GM19324 (cell line): ENCODE results near the gene TXNL4A.
"Not testable (repeated sequence)": the region's sequence is repeated elsewhere in the genome, so short reads cannot be mapped to it uniquely, and the experiment has no call there.

Source experiments
- ATAC-seq: cut with Tn5 transposase; IDR thresholded peaks from one replicate; pipeline ENCODE4 v1.9.1; 2021; ENCODE audit warnings: mild to moderate bottlenecking, moderate library complexity; ENCODE audit not compliant: unreplicated experiment, low FRiP score

TXNL4A gene

DNA sequence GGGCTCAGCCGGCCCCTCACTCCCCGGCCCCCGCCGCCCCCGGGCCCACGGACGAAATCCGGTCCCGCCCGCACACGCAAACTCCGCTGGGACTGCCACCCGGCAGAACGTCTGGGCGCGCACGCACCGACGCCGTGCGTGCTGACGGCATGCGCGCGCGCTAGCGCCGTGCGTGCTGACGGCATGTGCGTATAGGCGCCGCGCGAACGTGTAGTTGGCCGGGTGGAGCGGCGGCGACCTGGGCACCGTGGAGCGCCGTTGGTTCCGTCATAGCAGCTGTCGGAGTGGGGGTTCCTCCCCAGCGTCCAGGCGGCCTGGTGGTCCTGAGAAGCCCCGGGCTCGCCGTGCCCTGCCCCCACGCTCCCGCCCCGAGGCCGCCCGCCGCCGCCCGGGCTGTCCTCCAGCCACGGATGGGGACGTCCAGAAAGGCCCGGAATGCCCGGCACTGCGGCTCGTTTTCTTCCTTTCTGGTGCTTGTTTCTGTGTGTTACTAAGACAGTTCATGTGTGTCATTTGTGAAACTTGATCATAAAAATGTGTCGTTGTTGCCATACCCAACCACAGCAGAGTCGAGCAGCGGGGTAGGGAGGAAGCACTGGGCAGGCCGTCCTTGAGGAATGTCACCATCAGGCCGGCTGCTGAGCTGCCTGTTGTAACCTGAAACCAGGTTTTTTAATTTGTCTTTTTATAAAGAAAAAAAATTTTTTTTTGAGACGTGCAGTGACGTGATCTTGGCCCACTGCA lies at the start of gene TXNL4A:
Gene TXNL4A, minus strand, starts transcription at position 113 of the 744 bp plus-strand sequence. CDS start 171 bp downstream, outside the sequence.
- ATAC-seq: peak; percentile 98

GRCh38 chr18:80037300-80037699 lies 48.9 kb upstream of the TXNL4A start:
- ATAC-seq: no peak

GRCh38 chr18:80035997-80036396 lies 47.6 kb upstream of the TXNL4A start:
- ATAC-seq: no peak

- no peak for ATAC-seq
Measured at GRCh38 chr18:80034852-80035406, 46.6 kb upstream of the TXNL4A start.

GRCh38 chr18:80034068-80034851 lies 45.9 kb upstream of the TXNL4A start, which contains the start of gene RBFA:
RBFA (plus strand) TSS chr18:80034434; CDS start chr18:80034496, 62 bp downstream.
- ATAC-seq: peak; percentile 80

- peak; percentile 62 for ATAC-seq
Measured at GRCh38 chr18:80033181-80034067, 45.1 kb upstream of the TXNL4A start.

DNA sequence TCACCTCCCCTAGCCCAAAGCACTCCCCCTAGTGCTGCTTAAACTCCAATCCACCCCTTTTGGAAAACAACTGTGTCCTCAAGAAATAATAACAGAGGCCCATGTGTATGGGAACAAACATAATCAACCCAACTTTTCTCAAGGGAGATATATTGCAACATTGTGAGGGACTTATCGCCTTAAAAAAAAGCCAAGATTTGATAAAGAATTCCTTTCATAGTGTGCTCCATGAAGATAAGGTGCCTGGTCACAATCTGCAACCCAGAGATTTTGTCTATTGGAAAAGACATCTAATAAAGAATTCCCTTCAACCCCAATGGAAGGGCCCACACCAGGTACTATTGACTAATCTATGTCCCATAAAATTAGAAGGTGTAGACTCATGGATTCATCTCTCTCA lies 41.3 kb upstream of the TXNL4A start:
- no peak for ATAC-seq

DNA sequence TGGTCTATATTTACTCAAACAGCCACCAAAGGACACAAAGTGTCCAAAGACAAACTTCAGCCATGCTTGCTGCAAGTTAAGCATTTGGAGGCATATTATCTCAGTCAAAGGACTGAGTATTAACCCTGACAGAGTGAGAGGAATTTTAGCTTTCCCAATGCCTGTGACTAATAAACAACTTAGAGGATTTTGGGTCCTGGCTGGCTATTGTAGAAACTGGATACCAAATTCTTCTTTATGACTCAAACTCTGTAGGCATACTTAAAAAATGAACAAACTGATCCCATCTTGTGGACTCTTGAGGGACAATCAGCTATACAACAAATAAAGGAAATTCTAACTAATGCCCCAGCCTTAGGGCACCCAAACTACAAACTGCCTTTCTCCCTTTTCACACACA lies 39.4 kb upstream of the TXNL4A start:
- not testable (repeated sequence) for ATAC-seq

- ATAC-seq: no peak
Measured at GRCh38 chr18:80026363-80026762, 38.0 kb upstream of the TXNL4A start.

- ATAC-seq: no peak
Measured at GRCh38 chr18:80023173-80023572, 34.8 kb upstream of the TXNL4A start.

DNA sequence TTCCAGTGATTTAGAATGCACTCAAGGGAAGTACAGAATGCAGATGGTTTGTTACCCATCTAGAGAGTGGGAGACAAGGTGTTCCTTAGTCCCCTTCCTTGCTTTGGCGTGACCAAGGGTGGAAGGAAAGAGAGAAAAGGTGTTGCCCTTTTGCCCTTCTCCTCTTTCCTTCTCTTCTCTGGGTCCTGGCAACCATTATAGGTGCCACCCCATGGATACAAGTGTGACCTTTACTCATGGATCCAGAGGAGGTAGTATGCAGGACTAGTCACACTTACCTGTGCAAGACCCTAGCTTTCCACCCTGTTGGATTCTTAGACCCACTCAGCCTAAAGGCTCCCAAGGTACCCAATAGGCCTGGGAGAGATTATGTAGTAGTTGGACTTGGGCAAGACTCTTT lies 34.2 kb upstream of the TXNL4A start:
- ATAC-seq: no peak

- ATAC-seq: no peak
Measured at GRCh38 chr18:80012714-80013113, 24.4 kb upstream of the TXNL4A start.

GRCh38 chr18:80011496-80012137 lies 23.3 kb upstream of the TXNL4A start:
- not testable (repeated sequence) for ATAC-seq

DNA sequence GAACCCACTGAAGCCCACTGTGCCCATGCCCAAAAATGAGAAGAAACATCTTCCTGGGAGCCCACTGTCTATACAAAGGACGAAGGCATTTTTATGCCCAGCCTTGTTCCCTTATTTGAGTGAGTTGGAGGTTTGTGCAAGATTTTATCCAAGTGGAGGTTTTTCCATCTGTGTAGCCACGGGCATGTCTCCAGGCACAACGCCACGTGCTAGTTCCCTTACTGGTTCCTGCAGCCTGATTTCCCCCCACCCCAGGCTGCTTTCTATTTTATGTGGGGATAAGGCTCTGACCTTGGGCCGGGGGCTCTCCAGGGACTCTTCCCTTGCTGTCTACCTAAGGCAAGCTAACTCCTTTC lies 22.2 kb upstream of the TXNL4A start:
- ATAC-seq: no peak

DNA sequence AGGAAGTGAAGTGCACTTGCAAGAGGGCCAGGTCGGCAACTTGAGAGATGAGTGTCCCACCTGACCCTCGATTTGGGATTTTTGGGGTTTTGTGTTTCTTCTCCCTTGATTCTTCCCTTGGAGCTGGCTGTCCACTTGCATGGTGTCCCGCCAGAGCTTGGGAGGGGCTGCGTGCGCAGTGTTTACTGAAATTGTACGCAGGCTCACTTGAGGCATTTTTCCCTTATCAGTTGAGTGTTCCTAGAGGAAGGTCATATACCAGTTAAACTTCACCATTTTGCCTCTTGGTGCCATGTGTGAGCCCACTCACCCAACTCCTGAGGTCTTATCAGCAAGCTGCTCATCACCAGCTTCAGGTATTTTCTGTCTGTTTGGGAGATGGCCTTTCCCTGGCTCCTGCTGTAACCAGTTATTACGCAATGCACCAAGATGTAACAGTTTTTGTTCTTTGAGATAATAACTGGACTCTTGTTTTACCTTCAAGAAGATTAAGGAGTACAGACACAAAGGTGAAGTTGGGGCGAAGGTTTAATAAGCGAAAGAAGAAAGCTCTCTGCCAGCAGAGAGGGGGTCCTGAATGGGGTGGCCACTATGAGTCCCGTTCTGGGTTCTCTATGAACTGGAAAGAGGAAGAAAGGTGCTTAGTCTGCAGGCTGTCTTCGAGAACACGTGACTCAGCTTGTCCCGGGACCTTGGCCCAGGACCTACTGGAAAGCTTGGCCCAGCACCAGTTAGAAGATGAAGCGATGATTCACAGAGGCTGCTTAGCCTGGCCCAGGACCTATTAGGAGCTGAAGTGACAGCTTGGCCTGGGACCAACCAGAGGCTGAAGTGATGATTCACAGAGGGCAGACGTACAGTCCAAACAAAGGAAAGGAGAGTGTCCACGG lies 21.5 kb upstream of the TXNL4A start:
- ATAC-seq: no peak

- ATAC-seq: no peak
Measured at GRCh38 chr18:80006724-80007123, 18.4 kb upstream of the TXNL4A start.

- no peak for ATAC-seq
Measured at GRCh38 chr18:80004600-80005342, 16.4 kb upstream of the TXNL4A start.

DNA sequence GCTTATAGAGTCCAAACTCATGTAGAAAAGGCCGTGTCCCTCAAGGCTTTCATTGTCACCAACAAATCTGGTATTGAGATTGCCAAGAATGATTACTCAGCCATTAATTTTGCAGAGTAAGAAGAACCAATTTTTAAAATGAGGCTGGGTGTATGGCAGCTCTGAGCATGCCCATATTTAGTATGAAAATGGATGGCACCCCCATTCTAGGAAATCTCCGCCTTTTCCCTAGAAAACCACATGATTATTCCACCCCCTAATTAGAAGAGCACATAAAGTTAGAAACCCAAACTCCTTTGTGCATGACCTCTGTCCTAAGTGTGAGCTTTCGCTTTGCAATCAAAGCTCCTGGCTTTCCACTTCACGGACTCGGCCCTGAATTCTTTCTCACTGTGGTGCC lies 14.1 kb upstream of the TXNL4A start:
- no peak for ATAC-seq
